Sigmoid colon (tissue), 3 donors: ENCODE data around the gene IL16.

ENCODE experiments used
- CTCF ChIP-seq, 4 experiments: fragments of 450-650 bp in 3 of 4; fragments of 200-600 bp in 1 of 4; IDR thresholded peaks; one replicate each; pipeline ENCODE4 v1.5.1; 2016 to 2019; ENCODE audit warnings: antibody characterized with exemption in 4 of 4, mild to moderate bottlenecking in 3 of 4, moderate library complexity in 2 of 4
- POLR2A ChIP-seq, 2 donors: fragments of 450-650 bp; IDR thresholded peaks; one replicate each; pipeline ENCODE4 v1.6.1; 2016; ENCODE audit warnings: antibody characterized with exemption in 2 of 2, mild to moderate bottlenecking in 2 of 2, moderate library complexity in 2 of 2

- TF ChIP-seq CTCF (IDR thresholded peaks at IDR 0.05) (no peak), POLR2A (IDR thresholded peaks at IDR 0.05) (no peak)
Measured at GRCh38 chr15:81216422-81216821, 19.7 kb downstream of the IL16 start.
